KMS-11 (cell line): ENCODE results near the gene TROAP.

Source experiments
- H2AFZ ChIP-seq: fragments of 200-600 bp; sonication (generic); 2 replicates; pipeline ENCODE4 v1.6.1; 2016; ENCODE audit warnings: antibody characterized with exemption, mixed run types, low read depth
- H3K27ac ChIP-seq: fragments of 200-600 bp; sonication (generic); 2 replicates; pipeline ENCODE4 v1.6.1; 2016; ENCODE audit warnings: mild to moderate bottlenecking, mixed run types
- H3K27me3 ChIP-seq: fragments of 200-600 bp; sonication (generic); 2 replicates; pipeline ENCODE4 v1.6.1; 2017; ENCODE audit warnings: mild to moderate bottlenecking, low read depth, mixed run types, moderate library complexity; ENCODE audit not compliant: insufficient read depth
- H3K36me3 ChIP-seq: fragments of 200-600 bp; sonication (generic); 2 replicates; pipeline ENCODE4 v1.6.1; 2017; ENCODE audit warnings: mild to moderate bottlenecking, mixed run types; ENCODE audit not compliant: insufficient read depth
- H3K4me1 ChIP-seq: fragments of 200-600 bp; sonication (generic); 2 replicates; pipeline ENCODE4 v1.6.1; 2016; ENCODE audit warnings: mild to moderate bottlenecking, low read depth, mixed run types; ENCODE audit not compliant: poor library complexity, severe bottlenecking
- H3K4me2 ChIP-seq: fragments of 200-600 bp; sonication (generic); 2 replicates; pipeline ENCODE4 v1.7.0; 2016; ENCODE audit warnings: mild to moderate bottlenecking, mixed run types
- H3K4me3 ChIP-seq: fragments of 200-600 bp; sonication (generic); IDR thresholded peaks from 2 replicates; pipeline ENCODE4 v1.6.1; 2017; ENCODE audit warnings: low read depth, low read length, mixed read lengths; ENCODE audit not compliant: insufficient read depth
- H3K79me2 ChIP-seq: fragments of 200-600 bp; sonication (generic); 2 replicates; pipeline ENCODE4 v1.6.1; 2016; ENCODE audit warnings: low read depth, mixed run types; ENCODE audit not compliant: insufficient read depth
- H3K9ac ChIP-seq: fragments of 200-600 bp; sonication (generic); 2 replicates; pipeline ENCODE4 v1.6.1; 2016; ENCODE audit warnings: mild to moderate bottlenecking, mixed run types
- H4K20me1 ChIP-seq: fragments of 200-600 bp; sonication (generic); 2 replicates; pipeline ENCODE4 v1.6.1; 2016; ENCODE audit warnings: mild to moderate bottlenecking, mixed run types; ENCODE audit not compliant: insufficient read depth
- TF ChIP-seq, protein P1 (sequence below): fragments of 200-600 bp; sonication (generic); conservative IDR thresholded peaks from 2 replicates; pipeline ENCODE4 v1.6.1; 2017; ENCODE audit warnings: low read depth, mild to moderate bottlenecking, antibody characterized with exemption, low read length, moderate library complexity, mixed read lengths

The TROAP gene

DNA sequence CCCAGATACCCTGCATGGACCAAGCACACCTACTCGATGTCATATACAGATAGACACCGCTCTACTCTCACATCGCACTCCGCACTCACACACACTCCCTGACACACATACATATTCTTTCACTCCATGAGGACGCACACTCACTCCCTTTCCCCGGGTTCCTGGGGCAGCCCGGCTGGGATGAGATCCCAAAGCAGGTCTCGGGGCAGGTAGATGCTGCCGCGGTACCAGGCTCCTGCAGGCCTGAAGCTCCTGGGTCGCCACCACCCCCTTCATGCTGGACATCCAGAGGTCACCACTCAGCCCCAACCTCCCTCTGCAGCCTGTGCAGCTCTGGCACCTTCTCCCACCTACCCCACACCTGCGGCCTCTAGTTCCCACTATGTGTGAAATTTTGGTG, 11.6 kb downstream of the TROAP start:
- no peak overlapping the region for H3K9ac ChIP-seq
- H3K36me3 ChIP-seq: no peaks in the 10 kb centered on the region
- no peaks in the 10 kb centered on the region for H3K4me1 ChIP-seq
- no peak overlapping the region for H3K4me2 ChIP-seq
- H2AFZ ChIP-seq: no peak overlapping the region
- H3K27ac ChIP-seq: no peak overlapping the region
- H3K79me2 ChIP-seq: no peaks in the 10 kb centered on the region
- H3K27me3 ChIP-seq: no peaks in the 10 kb centered on the region
- H3K4me3 ChIP-seq: no peak overlapping the region
- TF ChIP-seq, protein P1, sequence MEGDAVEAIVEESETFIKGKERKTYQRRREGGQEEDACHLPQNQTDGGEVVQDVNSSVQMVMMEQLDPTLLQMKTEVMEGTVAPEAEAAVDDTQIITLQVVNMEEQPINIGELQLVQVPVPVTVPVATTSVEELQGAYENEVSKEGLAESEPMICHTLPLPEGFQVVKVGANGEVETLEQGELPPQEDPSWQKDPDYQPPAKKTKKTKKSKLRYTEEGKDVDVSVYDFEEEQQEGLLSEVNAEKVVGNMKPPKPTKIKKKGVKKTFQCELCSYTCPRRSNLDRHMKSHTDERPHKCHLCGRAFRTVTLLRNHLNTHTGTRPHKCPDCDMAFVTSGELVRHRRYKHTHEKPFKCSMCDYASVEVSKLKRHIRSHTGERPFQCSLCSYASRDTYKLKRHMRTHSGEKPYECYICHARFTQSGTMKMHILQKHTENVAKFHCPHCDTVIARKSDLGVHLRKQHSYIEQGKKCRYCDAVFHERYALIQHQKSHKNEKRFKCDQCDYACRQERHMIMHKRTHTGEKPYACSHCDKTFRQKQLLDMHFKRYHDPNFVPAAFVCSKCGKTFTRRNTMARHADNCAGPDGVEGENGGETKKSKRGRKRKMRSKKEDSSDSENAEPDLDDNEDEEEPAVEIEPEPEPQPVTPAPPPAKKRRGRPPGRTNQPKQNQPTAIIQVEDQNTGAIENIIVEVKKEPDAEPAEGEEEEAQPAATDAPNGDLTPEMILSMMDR: no peak
- no peaks in the 10 kb centered on the region for H4K20me1 ChIP-seq

DNA sequence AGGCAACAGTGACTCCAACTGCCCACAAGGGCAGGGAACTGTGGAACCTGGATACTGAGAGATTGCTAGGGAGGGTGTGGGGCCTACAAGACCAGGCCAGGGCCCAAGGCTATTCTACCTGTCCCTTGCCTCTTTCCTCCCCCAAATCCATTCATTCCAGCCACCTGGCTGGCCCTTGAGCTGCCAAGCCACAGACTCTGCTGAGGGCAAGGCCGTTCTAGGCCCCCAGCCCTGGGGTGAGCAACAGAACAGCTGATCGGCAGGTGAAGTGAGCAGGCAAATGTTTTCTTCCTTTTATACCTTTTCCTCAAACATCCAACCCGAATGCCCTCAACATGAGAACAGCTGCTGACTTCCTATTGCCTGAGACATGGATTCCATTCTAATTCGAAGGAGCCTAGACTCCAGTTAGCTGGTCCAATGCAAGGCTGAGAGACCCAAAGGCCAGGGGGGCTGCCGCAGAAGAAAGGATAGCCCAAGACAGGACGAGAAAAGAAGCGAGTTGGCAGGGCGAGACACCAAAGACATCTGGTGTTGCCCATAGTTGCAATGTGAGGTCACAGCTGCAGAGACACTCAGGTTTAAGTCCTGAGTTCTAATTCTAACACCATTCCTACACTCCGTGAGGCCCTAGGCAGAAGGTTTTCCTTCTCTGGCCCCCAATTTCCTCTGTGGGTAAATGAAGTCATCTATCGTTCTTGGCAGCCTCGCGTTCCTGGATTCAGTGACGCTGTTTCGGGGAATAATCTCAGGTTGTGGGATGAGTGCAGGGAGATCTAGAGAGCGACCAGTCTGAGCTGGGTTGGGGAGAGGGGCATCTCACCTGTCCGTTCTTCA, 12.3 kb downstream of the TROAP start:
- no peaks in the 10 kb centered on the region for H3K36me3 ChIP-seq
- no peaks in the 10 kb centered on the region; the same call in 1 of the 2 replicates for H3K27me3 ChIP-seq
- H3K27ac ChIP-seq: no peak overlapping the region
- TF ChIP-seq, protein P1: no peak
- H3K4me3 ChIP-seq: no peak overlapping the region
- no peaks in the 10 kb centered on the region for H4K20me1 ChIP-seq
- H3K4me2 ChIP-seq: no peak overlapping the region
- H3K4me1 ChIP-seq: no peaks in the 10 kb centered on the region
- no peak overlapping the region for H2AFZ ChIP-seq
- no peak overlapping the region for H3K9ac ChIP-seq
- no peaks in the 10 kb centered on the region for H3K79me2 ChIP-seq

DNA sequence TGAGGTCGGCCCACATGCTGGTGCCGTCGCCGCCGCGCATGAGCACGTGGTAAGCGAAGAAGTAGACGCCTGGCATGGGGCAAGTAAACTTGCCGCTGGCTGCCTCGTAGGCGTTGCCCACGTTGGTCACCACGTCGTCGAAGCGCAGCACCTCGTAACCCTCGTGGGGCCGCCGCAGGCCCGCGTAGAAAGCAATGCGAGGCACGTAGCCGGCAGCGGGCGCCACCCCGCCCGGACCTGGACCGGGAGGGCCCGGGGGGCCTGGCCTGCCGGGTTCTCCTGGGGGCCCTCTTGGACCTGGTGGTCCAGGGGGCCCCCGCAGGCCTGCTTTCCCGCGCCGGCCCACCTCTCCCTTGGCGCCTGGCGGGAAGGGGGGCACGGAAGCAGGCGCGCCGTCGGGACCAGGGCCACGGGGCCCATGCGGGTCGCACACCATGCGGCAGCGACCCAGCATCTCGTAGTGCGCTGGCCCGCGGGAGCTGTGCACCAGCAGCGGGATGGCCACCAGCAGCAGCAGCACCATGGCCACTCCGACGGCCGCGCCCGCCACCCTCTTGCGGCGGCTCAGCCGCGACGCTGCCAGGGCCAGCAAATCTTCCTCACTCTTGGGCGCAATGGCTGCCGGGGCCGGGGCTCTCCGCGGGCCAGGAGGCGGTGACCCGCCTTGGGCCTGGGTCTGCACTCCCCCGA, 13.0 kb downstream of the TROAP start:
- no peaks in the 10 kb centered on the region for H4K20me1 ChIP-seq
- peaks cover under 1% of the 10 kb centered on the region; the same call in 1 of the 2 replicates for H3K27me3 ChIP-seq
- H3K79me2 ChIP-seq: no peaks in the 10 kb centered on the region
- H3K36me3 ChIP-seq: no peaks in the 10 kb centered on the region
- H2AFZ ChIP-seq: no peak overlapping the region
- H3K4me2 ChIP-seq: peak overlapping the region; percentile 72; the same call in 1 of the 2 replicates
- TF ChIP-seq, protein P1: no peak
- H3K4me3 ChIP-seq: no peak overlapping the region
- no peaks in the 10 kb centered on the region for H3K4me1 ChIP-seq
- no peak overlapping the region for H3K9ac ChIP-seq
- H3K27ac ChIP-seq: no peak overlapping the region

DNA sequence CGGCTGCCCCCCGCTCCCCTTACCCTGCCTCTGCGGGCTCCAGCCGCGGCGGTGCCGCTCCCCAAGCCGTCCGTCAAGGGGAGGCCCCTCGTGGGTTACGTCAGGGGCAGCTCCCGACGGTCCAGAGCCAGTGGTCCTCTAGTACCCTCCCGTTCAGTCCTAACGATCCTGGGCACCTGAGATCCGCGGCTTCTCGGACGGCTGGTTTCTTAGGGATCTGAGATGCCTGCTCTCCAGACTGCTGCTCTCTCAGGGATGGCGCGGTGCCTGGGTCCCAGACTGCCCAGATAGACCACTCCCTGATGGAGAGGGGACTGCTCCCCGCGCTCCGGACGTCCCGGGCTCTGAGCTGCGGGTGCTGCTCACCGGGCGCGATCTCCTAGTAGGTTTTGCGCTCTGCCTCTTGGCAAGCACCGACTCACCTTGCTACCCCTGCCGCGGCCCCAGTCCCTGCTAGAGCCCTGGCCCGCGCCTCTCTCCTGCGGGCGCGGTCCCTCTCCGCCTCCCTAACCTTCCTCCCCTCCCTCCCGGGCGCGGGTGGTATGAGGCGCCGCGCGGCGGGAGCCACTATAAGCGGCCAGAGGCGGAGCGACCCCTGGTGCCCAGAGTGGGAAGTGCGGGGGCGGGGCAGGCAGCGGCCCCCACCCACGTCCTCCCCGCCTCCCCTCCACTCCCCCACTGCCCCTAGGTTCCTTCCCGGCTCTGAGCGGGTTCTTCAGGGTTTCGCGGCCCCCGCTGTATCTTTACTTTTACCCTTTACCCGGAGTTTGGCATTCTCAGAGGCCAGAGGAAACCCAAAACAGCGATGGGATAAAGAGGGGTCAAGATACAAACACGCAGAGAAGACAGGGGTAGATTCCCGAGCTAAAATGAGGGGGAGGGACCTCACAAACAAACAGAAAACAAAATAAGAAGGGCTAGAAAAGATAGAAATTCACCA, 13.9 kb downstream of the TROAP start, which contains the start of gene C1QL4:
Gene C1QL4, minus strand, starts transcription at position 544 of the 940 bp plus-strand sequence. CDS start 711 bp downstream, outside the sequence.
- Histone ChIP-seq H3K4me1 (no peaks in the 10 kb centered on the region), H3K36me3 (no peaks in the 10 kb centered on the region), H3K27ac (no peak within 1 kb of the TSS), H3K4me3 (no peak within 1 kb of the TSS), H2AFZ (peak within 1 kb of the TSS; percentile 86), H3K9ac (no peak within 1 kb of the TSS), H4K20me1 (no peaks in the 10 kb centered on the region), H3K79me2 (no peaks in the 10 kb centered on the region), H3K27me3 (peaks cover 9% of the 10 kb centered on the region; the same call in 1 of the 2 replicates), H3K4me2 (peak within 1 kb of the TSS; percentile 72)
- TF ChIP-seq, protein P1: peak; percentile 91
